ENCODE measurements around the gene MRPL40. TPM values are rescaled to one million over a fixed set of nuclear protein-coding genes. Genes with fewer than 3 reads are reported as not detected.
A peak's percentile ranks its signal among the peaks of the same experiment; 100 is the strongest.

The MRPL40 gene
- total and polyA plus RNA-seq, 2 of the 13 experiments (the other 11 are each of a cell fraction or from before 2014, with no cell fraction given), result 42.7 to 79.7 TPM

GRCh38 chr22:19430890-19431541 lies 1.3 kb upstream of the MRPL40 start (continued):
- TF ChIP-seq ZNF7 (CRISPR knock-in tag; IDR thresholded peaks at IDR 0.05), result no peak
- TF ChIP-seq HOXD1 (CRISPR knock-in tag; IDR thresholded peaks at IDR 0.05), result peak; percentile 31; the same call in 1 of the 2 replicates
- 0 out of 2 replicates have a peak, but pooled peaks have one; percentile 41 for TF ChIP-seq TFE3 (CRISPR knock-in tag; IDR thresholded peaks at IDR 0.05)
- no peak for TF ChIP-seq PRMT3 (CRISPR knock-in tag; IDR thresholded peaks at IDR 0.05; ENCODE audit: borderline replicate concordance, low read depth)
- no peak; the same call in 1 of the 2 replicates for TF ChIP-seq THAP9 (CRISPR knock-in tag; IDR thresholded peaks at IDR 0.05; ENCODE audit: borderline replicate concordance)
- TF ChIP-seq HMG20B (CRISPR knock-in tag; conservative IDR thresholded peaks at IDR 0.05), result no peak
- no peak for TF ChIP-seq BRD4 (CRISPR knock-in tag; IDR thresholded peaks at IDR 0.05)
- TF ChIP-seq ZNF670 (CRISPR knock-in tag; IDR thresholded peaks at IDR 0.05; ENCODE audit: borderline replicate concordance), result 0 out of 2 replicates have a peak, but pooled peaks have one; percentile 66
- TF ChIP-seq ZNF569 (CRISPR knock-in tag; IDR thresholded peaks at IDR 0.05; ENCODE audit: borderline replicate concordance), result no peak; the same call in 1 of the 2 replicates
- no peak for TF ChIP-seq ZNF549 (CRISPR knock-in tag; IDR thresholded peaks at IDR 0.05)
- TF ChIP-seq KDM5B (CRISPR knock-in tag; IDR thresholded peaks at IDR 0.05; ENCODE audit: borderline replicate concordance), result peak; percentile 53; the same call in 1 of the 2 replicates
- TF ChIP-seq TERF1 (CRISPR knock-in tag; IDR thresholded peaks at IDR 0.05), result no peak
- no peak for TF ChIP-seq ZNF24 (IDR thresholded peaks at IDR 0.05)
- no peak for TF ChIP-seq PAXIP1 (CRISPR knock-in tag; conservative IDR thresholded peaks at IDR 0.05)
- TF ChIP-seq ZBTB38 (CRISPR knock-in tag; IDR thresholded peaks at IDR 0.05), result no peak
- TF ChIP-seq ZNF580 (CRISPR knock-in tag; IDR thresholded peaks at IDR 0.05; ENCODE audit: borderline replicate concordance, low read depth), result no peak
